Trophoblast cell (in vitro differentiated cells and primary cell): Measurements from ENCODE around the gene ATP6V0A1.
"Not testable (repeated sequence)": the region's sequence is repeated elsewhere in the genome, so short reads cannot be mapped to it uniquely, and the experiment has no call there.

Experiments used
- DNase-seq, 2 donors: peaks; one replicate each; pipeline ENCODE4 v3.0.0-alpha.2; 2016
- H2AFZ ChIP-seq: 2 replicates; pipeline ENCODE4 v1.6.1; 2013; ENCODE audit warnings: low read length, moderate library complexity, mild to moderate bottlenecking; ENCODE audit not compliant: insufficient read depth, poor library complexity
- H2AK5ac ChIP-seq: 2 replicates; pipeline ENCODE4 v1.6.1; 2013; ENCODE audit warnings: mild to moderate bottlenecking, low read length
- H2BK120ac ChIP-seq: 2 replicates; pipeline ENCODE4 v1.6.1; 2013; ENCODE audit warnings: low read length, mild to moderate bottlenecking, moderate library complexity; ENCODE audit not compliant: insufficient read depth, poor library complexity
- H2BK12ac ChIP-seq: 2 replicates; pipeline ENCODE4 v1.6.1; 2013; ENCODE audit warnings: mild to moderate bottlenecking, low read length, moderate library complexity
- H2BK5ac ChIP-seq: 2 replicates; pipeline ENCODE4 v1.6.1; 2013; ENCODE audit warnings: low read length, low read depth, moderate library complexity, mild to moderate bottlenecking; ENCODE audit not compliant: poor library complexity
- H3K14ac ChIP-seq: 2 replicates; pipeline ENCODE4 v1.6.1; 2013; ENCODE audit warnings: mild to moderate bottlenecking, low read length
- H3K18ac ChIP-seq: 2 replicates; pipeline ENCODE4 v1.6.1; 2013; ENCODE audit warnings: mild to moderate bottlenecking, low read length
- H3K23ac ChIP-seq: 2 replicates; pipeline ENCODE4 v1.6.1; 2013; ENCODE audit warnings: low read length
- H3K27ac ChIP-seq: 2 replicates; pipeline ENCODE4 v1.5.1; 2013; ENCODE audit warnings: low read depth, mild to moderate bottlenecking, inconsistent platforms, low read length, moderate library complexity
- H3K27me3 ChIP-seq: 2 replicates; pipeline ENCODE4 v1.6.1; 2013; ENCODE audit warnings: inconsistent platforms, mild to moderate bottlenecking, low read length, moderate library complexity; ENCODE audit not compliant: insufficient read depth
- H3K36me3 ChIP-seq, 2 experiments: 1 replicate in 1 of 2; 2 replicates in 1 of 2; pipeline ENCODE4 v1.6.1; 2013; ENCODE audit warnings: low read length in 2 of 2, mild to moderate bottlenecking in 2 of 2, moderate library complexity in 1 of 2; ENCODE audit not compliant: insufficient read depth in 2 of 2, control insufficient read depth in 1 of 2
- H3K4ac ChIP-seq: 2 replicates; pipeline ENCODE4 v1.6.1; 2013; ENCODE audit warnings: low read depth, mild to moderate bottlenecking, low read length, moderate library complexity
- H3K4me1 ChIP-seq, 2 experiments: 1 replicate in 1 of 2; 2 replicates in 1 of 2; pipeline ENCODE4 v1.6.1; 2013; ENCODE audit warnings: low read length in 2 of 2, mild to moderate bottlenecking in 2 of 2, moderate library complexity in 1 of 2; ENCODE audit not compliant: insufficient read depth in 2 of 2, control insufficient read depth in 1 of 2
- H3K4me2 ChIP-seq: 2 replicates; pipeline ENCODE4 v1.6.1; 2013; ENCODE audit warnings: inconsistent platforms, mild to moderate bottlenecking, low read length, moderate library complexity
- H3K4me3 ChIP-seq: 2 replicates; pipeline ENCODE4 v1.5.1; 2013; ENCODE audit warnings: mild to moderate bottlenecking, low read depth, low read length, inconsistent platforms
- H3K79me1 ChIP-seq: one replicate; pipeline ENCODE4 v1.6.1; 2013; ENCODE audit warnings: low read length
- H3K79me2 ChIP-seq: 2 replicates; pipeline ENCODE4 v1.6.1; 2013; ENCODE audit warnings: low read length, mild to moderate bottlenecking; ENCODE audit not compliant: control insufficient read depth, insufficient read depth, poor library complexity
- H3K9ac ChIP-seq: 2 replicates; pipeline ENCODE4 v1.6.1; 2013; ENCODE audit warnings: mild to moderate bottlenecking, low read length
- H3K9me3 ChIP-seq: 2 replicates; pipeline ENCODE4 v1.6.1; 2013; ENCODE audit warnings: low read depth, mild to moderate bottlenecking, control low read depth, inconsistent platforms, low read length; ENCODE audit not compliant: insufficient read depth
- H4K12ac ChIP-seq: 2 replicates; pipeline ENCODE4 v1.6.1; 2013; ENCODE audit warnings: low read depth, mild to moderate bottlenecking, low read length, moderate library complexity
- H4K8ac ChIP-seq: 2 replicates; pipeline ENCODE4 v1.6.1; 2013; ENCODE audit warnings: low read depth, mild to moderate bottlenecking, low read length, moderate library complexity
- H4K91ac ChIP-seq: one replicate; pipeline ENCODE4 v1.6.1; 2013; ENCODE audit warnings: low read depth, mild to moderate bottlenecking, low read length, moderate library complexity
- WGBS: extraction: QIAGEN DNeasy Blood & Tissue Kit; methylation state at CpG from one replicate; pipeline ENCODE4 v1.1.7; 2013; ENCODE audit warnings: missing lambda C conversion rate; ENCODE audit not compliant: insufficient read length, insufficient coverage; ENCODE audit errors: extremely low coverage; 5-methylcytosine and 5-hydroxymethylcytosine counted together

The ATP6V0A1 gene

DNA sequence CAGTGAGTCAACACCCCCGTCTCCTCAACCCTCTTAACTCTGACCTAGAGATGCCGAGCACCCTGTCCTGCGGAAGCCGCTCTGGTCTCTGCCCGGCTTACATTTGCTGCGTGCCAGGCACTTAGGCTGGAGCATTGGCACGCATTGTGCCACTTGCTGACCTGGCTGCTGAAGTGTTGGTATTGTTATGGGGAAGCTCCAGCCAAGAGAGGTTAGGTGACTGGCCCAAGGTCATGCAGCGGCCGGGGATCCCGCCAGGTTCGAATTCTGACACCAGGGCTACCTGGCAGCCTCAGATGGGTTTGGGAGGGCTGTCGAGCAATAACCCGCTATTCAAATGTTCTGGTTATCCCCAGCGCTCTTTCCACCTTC is 89.0 kb downstream of the ATP6V0A1 start:
- Histone ChIP-seq H4K91ac (peak overlapping the region; percentile 25), H3K27ac (no peak overlapping the region), H3K4me3 (no peak overlapping the region), H2AFZ (peak overlapping the region; percentile 8), H3K4me2 (peak overlapping the region; percentile 58), H3K27me3 (no peaks in the 10 kb centered on the region), H4K12ac (peak overlapping the region; percentile 57), H3K9ac (peak overlapping the region; percentile 64), H2BK5ac (no peak overlapping the region), H2BK12ac (no peak overlapping the region), H3K36me3 (peaks cover 16% of the 10 kb centered on the region in 2 experiments), H2BK120ac (peak overlapping the region; percentile 12), H3K9me3 (no peaks in the 10 kb centered on the region), H3K18ac (no peak overlapping the region), H2AK5ac (peak overlapping the region; percentile 51), H3K4me1 (peaks cover 19 to 23% of the 10 kb centered on the region in 2 experiments), H3K79me1 (peaks cover 4% of the 10 kb centered on the region), H3K4ac (no peak overlapping the region), H3K79me2 (no peaks in the 10 kb centered on the region), H3K23ac (no peak overlapping the region), H3K14ac (no peak overlapping the region), H4K8ac (peak overlapping the region; percentile 11)
- no peak for DNase-seq
- no CpG with 5 or more reads among the region's 14 CpGs for WGBS

DNA sequence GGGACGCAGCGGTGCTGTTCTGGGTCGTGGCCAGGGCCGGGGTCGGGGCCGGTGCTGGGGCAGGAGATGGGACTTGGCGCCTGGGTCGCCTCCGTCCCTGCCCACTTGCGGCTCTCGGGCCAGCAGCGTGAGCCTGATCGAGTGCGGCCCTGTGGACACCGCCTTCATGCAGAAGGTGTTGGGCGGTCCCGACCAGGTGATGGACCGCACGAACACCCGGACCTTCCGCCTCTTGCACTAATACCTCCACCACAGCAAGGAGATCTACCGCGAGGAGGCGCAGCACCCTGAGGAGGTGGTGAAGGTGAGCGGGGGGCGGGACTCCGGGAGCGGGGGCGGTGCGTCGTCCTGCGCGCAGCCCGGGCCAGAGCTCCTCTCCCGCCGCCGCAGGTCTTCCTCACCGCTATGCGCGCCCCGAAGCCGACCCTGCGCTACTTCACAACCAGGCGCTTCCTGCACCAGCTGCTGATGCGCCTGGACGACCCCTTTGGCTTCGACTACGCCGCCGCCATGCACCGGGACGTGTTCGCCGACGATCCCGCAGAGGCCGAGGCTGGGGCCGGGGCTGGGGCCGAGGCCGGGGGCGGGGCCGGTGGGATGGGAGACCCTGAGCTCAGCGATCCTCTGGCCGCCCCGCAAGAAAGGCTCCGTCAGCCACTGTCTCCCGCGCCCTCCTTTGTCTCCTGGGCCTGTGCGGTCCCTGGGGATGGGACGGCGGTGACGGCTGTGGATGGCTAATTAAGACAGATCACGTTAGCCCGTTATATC is 89.6 kb downstream of the ATP6V0A1 start:
- WGBS, result no CpG with 5 or more reads among the region's 74 CpGs
- Histone ChIP-seq H3K18ac (peak overlapping the region; percentile 49), H3K14ac (peak overlapping the region; percentile 54), H4K8ac (peak overlapping the region; percentile 72), H3K23ac (no peak overlapping the region), H3K4me3 (peak overlapping the region; percentile 71), H3K36me3 (peaks cover 11 to 13% of the 10 kb centered on the region in 2 experiments), H3K27ac (no peak overlapping the region), H2AFZ (peak overlapping the region; percentile 40), H2BK12ac (no peak overlapping the region), H2AK5ac (peak overlapping the region; percentile 51), H3K79me2 (peaks cover under 1% of the 10 kb centered on the region), H2BK120ac (peak overlapping the region; percentile 12), H3K4ac (no peak overlapping the region), H3K4me1 (peaks cover 19 to 24% of the 10 kb centered on the region in 2 experiments), H3K27me3 (no peaks in the 10 kb centered on the region), H2BK5ac (no peak overlapping the region), H4K12ac (peak overlapping the region; percentile 57), H3K4me2 (peak overlapping the region; percentile 58), H3K9me3 (no peaks in the 10 kb centered on the region), H3K79me1 (peaks cover 9% of the 10 kb centered on the region), H3K9ac (no peak overlapping the region), H4K91ac (peak overlapping the region; percentile 41)
- DNase-seq, result peak; percentile 66 to 83

DNA sequence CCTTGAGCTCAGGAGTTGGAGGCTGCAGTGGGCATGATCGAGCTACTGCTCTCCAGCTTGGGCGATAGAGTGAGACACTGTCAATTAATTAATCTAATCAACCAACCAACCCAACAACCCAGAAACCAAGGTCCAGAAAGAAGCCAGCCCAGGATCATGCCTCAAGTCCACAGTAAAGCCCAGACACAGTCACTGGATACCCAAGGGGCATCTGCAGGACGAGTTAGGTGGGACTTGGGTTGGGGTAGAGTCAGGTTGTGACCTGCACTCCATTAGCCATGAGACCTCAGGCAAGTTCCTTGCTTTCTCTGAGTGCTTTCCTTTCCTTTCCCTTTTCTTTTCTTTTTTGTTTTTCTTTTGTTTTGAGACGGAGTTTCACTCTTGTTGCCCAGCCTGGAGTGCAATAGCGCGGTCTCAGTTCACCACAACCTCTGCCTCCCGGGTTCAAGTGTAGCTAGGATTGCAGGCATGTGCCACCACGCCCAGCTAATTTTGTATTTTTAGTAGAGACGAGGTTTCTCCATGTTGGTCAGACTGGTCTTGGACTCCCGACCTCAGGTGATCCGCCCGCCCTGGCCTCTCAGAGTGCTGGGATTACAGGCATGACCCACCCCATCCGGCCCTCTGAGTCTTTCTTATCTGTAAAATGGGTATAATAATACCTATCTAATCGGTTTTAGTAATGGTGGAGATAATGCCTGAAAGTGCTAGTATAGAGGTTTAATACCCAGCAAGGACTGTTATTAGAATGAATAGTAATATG is 90.5 kb downstream of the ATP6V0A1 start:
- WGBS, result no CpG with 5 or more reads among the region's 14 CpGs

DNA sequence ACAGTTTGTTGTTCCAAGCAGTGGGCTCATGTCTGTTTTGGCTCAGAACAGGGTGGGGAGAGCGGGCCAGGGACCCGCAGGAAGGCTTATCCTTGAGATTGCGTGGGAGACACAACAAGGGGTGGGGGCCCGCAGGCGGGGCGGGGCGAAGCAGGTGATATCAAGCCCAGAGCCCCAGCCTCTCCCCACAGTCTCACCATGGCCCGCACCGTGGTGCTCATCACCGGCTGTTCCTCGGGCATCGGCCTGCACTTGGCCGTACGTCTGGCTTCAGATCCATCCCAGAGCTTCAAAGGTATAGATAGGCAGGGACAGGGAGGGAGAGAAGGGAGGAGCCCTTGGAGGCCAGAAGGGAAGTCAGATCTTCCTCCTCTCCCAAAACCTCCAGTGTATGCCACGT is 94.1 kb downstream of the ATP6V0A1 start, which contains the start of gene HSD17B1:
TSS of gene HSD17B1 (plus strand) at position 188 of the 400 bp plus-strand sequence. CDS start at position 199, 11 bp downstream.
- peaks cover 24 to 27% of the 10 kb centered on the region in 2 experiments for H3K4me1 ChIP-seq
- not testable (repeated sequence) for H3K9me3 ChIP-seq, DNase-seq, H3K23ac ChIP-seq, H3K27me3 ChIP-seq, H3K9ac ChIP-seq, H3K36me3 ChIP-seq
- peaks cover 16% of the 10 kb centered on the region for H3K79me2 ChIP-seq
- peak within 1 kb of the TSS; percentile 84 for H2AK5ac ChIP-seq
- H3K27ac ChIP-seq, result peak within 1 kb of the TSS; percentile 76
- peak within 1 kb of the TSS; percentile 79 for H4K12ac ChIP-seq
- peak within 1 kb of the TSS; percentile 53 for H2BK5ac ChIP-seq
- H3K4me2 ChIP-seq, result peak within 1 kb of the TSS; percentile 77
- peak within 1 kb of the TSS; percentile 66 for H2AFZ ChIP-seq
- H3K18ac ChIP-seq, result peak within 1 kb of the TSS; percentile 97
- H3K4me3 ChIP-seq, result peak within 1 kb of the TSS; percentile 92
- H3K4ac ChIP-seq, result peak within 1 kb of the TSS; percentile 93
- peak within 1 kb of the TSS; percentile 96 for H4K8ac ChIP-seq
- H4K91ac ChIP-seq, result peak within 1 kb of the TSS; percentile 92
- peak within 1 kb of the TSS; percentile 82 for H2BK120ac ChIP-seq
- H3K14ac ChIP-seq, result peak within 1 kb of the TSS; percentile 95
- WGBS, result no CpG with 5 or more reads among the region's 15 CpGs
- H2BK12ac ChIP-seq, result peak within 1 kb of the TSS; percentile 90
- H3K79me1 ChIP-seq, result peaks cover 26% of the 10 kb centered on the region

More for the DNA sequence above, 90.5 kb downstream of the ATP6V0A1 start:
- Histone ChIP-seq H3K36me3 (peaks cover 3 to 5% of the 10 kb centered on the region in 2 experiments), H2BK120ac (no peak overlapping the region), H3K9me3 (no peaks in the 10 kb centered on the region), H3K4me2 (peak overlapping the region; percentile 58), H4K12ac (no peak overlapping the region), H3K27ac (no peak overlapping the region), H3K14ac (no peak overlapping the region), H3K4ac (no peak overlapping the region), H2BK12ac (no peak overlapping the region), H3K23ac (no peak overlapping the region), H3K79me2 (peaks cover 9% of the 10 kb centered on the region), H3K18ac (no peak overlapping the region), H3K4me1 (peaks cover 27 to 31% of the 10 kb centered on the region in 2 experiments), H2AK5ac (no peak overlapping the region), H4K8ac (no peak overlapping the region), H4K91ac (no peak overlapping the region), H3K79me1 (peaks cover 16% of the 10 kb centered on the region), H2AFZ (no peak overlapping the region), H3K27me3 (no peaks in the 10 kb centered on the region), H3K4me3 (no peak overlapping the region), H2BK5ac (no peak overlapping the region), H3K9ac (no peak overlapping the region)
- no peak for DNase-seq
